ENCODE results near the gene RPS28.
"Not testable (repeated sequence)": the region's sequence is repeated elsewhere in the genome, so short reads cannot be mapped to it uniquely, and the experiment has no call there.

Gene RPS28

GRCh38 chr19:8341504-8341903 lies 20.2 kb downstream of the RPS28 start:
- not testable (repeated sequence) for DNase-seq (ENCODE audit: low read depth in 1 of 2, low spot score in 1 of 2)

GRCh38 chr19:8342316-8342683 lies 21.0 kb downstream of the RPS28 start:
- no peak for DNase-seq (ENCODE audit: low read depth in 1 of 2, low spot score in 1 of 2)

GRCh38 chr19:8342684-8343482 lies 21.6 kb downstream of the RPS28 start, which contains the start of gene KANK3:
KANK3 (minus strand) TSS chr19:8343262; CDS start chr19:8337828, 5,434 bp downstream.
- peak; percentile 83 to 87 for DNase-seq (ENCODE audit: low read depth in 1 of 2, low spot score in 1 of 2)

GRCh38 chr19:8343483-8343844 lies 22.2 kb downstream of the RPS28 start:
- DNase-seq (ENCODE audit: low read depth in 1 of 2, low spot score in 1 of 2), result no peak

- not testable (repeated sequence) for DNase-seq (ENCODE audit: low read depth in 1 of 2, low spot score in 1 of 2)
Observed at GRCh38 chr19:8349629-8350372, 28.5 kb downstream of the RPS28 start.

GRCh38 chr19:8352134-8352827 lies 31.0 kb downstream of the RPS28 start:
- DNase-seq (ENCODE audit: low read depth in 1 of 2, low spot score in 1 of 2), result no peak

GRCh38 chr19:8352845-8353244 lies 31.5 kb downstream of the RPS28 start:
- DNase-seq (ENCODE audit: low read depth in 1 of 2, low spot score in 1 of 2), result not testable (repeated sequence)

GRCh38 chr19:8355631-8356402 lies 34.5 kb downstream of the RPS28 start:
- no peak for DNase-seq (ENCODE audit: low read depth in 1 of 2, low spot score in 1 of 2)

GRCh38 chr19:8357007-8357521 lies 35.8 kb downstream of the RPS28 start:
- no peak for DNase-seq (ENCODE audit: low read depth in 1 of 2, low spot score in 1 of 2)

GRCh38 chr19:8358948-8359347 lies 37.7 kb downstream of the RPS28 start:
- no peak for DNase-seq (ENCODE audit: low read depth in 1 of 2, low spot score in 1 of 2)

- no peak for DNase-seq (ENCODE audit: low read depth in 1 of 2, low spot score in 1 of 2)
Observed at GRCh38 chr19:8360196-8360595, 38.9 kb downstream of the RPS28 start.

- DNase-seq (ENCODE audit: low read depth in 1 of 2, low spot score in 1 of 2), result no peak
Observed at GRCh38 chr19:8361921-8362793, 40.9 kb downstream of the RPS28 start.

- DNase-seq (ENCODE audit: low read depth in 1 of 2, low spot score in 1 of 2), result peak in 1 of 2 donors; percentile 41
Observed at GRCh38 chr19:8363803-8364771, 42.8 kb downstream of the RPS28 start, which contains the start of gene ANGPTL4. ANGPTL4 (plus strand) TSS chr19:8364155; CDS start chr19:8364322, 167 bp downstream.

- DNase-seq (ENCODE audit: low read depth in 1 of 2, low spot score in 1 of 2), result no peak
Observed at GRCh38 chr19:8366121-8366581, 44.9 kb downstream of the RPS28 start.

- no peak for DNase-seq (ENCODE audit: low read depth in 1 of 2, low spot score in 1 of 2)
Observed at GRCh38 chr19:8366961-8367326, 45.6 kb downstream of the RPS28 start.

GRCh38 chr19:8367327-8368001 lies 46.2 kb downstream of the RPS28 start:
- no peak for DNase-seq (ENCODE audit: low read depth in 1 of 2, low spot score in 1 of 2)

- DNase-seq (ENCODE audit: low read depth in 1 of 2, low spot score in 1 of 2), result no peak
Observed at GRCh38 chr19:8370176-8371010, 49.1 kb downstream of the RPS28 start.

All from stimulated activated CD4-positive, alpha-beta T cell treated with anti-CD3 and anti-CD28 coated beads, Interleukin-15, amount 100 ng/mL, for 1 hour (primary cell).